Measurements from ENCODE around the gene CYB5R2. TPM values are rescaled to one million over a fixed set of nuclear protein-coding genes. Genes with fewer than 3 reads are reported as not detected.

The CYB5R2 gene
- 24.7 to 37.0 TPM (median 34.3 TPM) in 3 replicates for polyA plus RNA-seq
- 12.8 TPM for polyA plus RNA-seq (2011; ENCODE audit: low read depth)
- polyA plus RNA-seq (2011; cell fraction: cytosol; rRNA removed) = 20.8 and 23.9 TPM in 2 replicates
- polyA plus RNA-seq (2011; cell fraction: nucleus; rRNA removed) = 60.6 and 68.5 TPM in 2 replicates
- polyA plus RNA-seq (2012; ENCODE audit: low replicate concordance) = 33.2 and 59.8 TPM in 2 replicates
- 27.3 to 49.0 TPM (median 47.8 TPM) in 3 replicates for polyA minus RNA-seq
- polyA minus RNA-seq (2011; cell fraction: cytosol; rRNA and poly(A)+ RNA removed) = 17.1 TPM
- 12.7 and 17.5 TPM in 2 replicates for polyA minus RNA-seq (2011; cell fraction: nucleus; rRNA and poly(A)+ RNA removed)

DNA sequence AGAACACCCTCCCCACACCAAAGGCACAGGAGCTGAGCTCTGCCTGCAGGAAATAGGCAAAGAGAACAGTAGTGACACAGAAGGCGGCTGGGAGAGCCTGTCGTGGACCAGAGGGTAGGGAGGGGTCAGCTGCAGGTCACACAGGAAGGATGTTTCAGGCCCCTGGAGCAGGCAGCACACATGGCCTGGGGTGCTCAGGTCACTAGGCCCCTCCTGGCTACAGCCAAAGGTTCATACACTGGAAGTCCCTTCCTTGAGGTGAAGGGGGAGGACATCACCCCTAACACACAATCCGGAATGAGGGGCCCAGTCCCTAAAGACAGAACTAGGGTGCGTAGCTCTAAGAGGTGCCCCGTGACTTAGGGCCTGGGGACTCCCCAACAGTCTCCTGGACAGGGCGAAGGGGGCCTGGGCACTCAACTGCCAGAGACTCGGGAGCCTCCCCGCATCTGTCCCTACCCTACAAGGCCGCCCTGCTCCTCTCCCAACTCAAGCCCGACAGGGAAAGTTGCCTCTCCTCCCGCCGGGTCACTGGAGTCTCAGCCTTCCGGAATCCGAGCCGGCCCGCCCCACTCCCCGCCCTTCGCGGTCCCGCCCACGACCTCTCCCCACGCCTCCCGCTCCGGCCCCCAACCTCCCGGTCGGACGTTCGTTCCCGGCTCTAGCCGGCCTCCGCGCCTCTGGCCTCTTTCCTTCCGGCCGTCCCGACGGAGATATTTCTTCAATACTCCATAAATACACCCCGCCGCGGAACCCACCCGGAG is at the start of gene CYB5R2:
TSS of gene CYB5R2 (minus strand) at position 541 of the 764 bp plus-strand sequence. CDS start 675 bp downstream, outside the sequence.
- peaks cover 60% of the 10 kb centered on the region for H3K4me1 ChIP-seq (ENCODE audit: control insufficient read depth, extremely low read depth, insufficient read depth, low read length)

DNA sequence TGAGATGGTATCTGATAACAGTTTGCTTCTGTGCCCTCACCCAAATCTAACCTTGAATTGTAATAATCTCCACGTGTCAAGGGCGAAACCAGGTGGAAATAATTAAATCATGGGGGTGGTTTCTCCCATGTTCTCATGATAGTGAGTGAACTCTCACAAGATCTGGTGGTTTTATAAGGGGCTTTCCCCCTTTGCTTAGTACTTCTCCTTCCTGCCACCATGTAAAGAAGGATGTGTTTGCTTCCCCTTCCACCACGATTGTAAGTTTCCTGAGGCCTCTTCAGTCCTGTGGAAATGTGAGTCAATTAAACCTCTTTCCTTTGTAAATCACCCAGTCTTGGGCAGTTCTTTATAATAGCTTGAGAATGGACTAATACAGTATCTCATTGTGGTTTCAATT is 41.5 kb upstream of the CYB5R2 start:
- H3K9me3 ChIP-seq (ENCODE audit: control insufficient read depth, low read depth, low read length) = no peaks in the 10 kb centered on the region
- dilution Hi-C loops (cut with MboI; ENCODE audit: extremely low pct_ligation_motif_present, low sequenced_read_pairs) = no loop called here
- H3K27ac ChIP-seq (ENCODE audit: control insufficient read depth, insufficient read depth, low read length) = no peak overlapping the region
- H3K27me3 ChIP-seq (ENCODE audit: control insufficient read depth, extremely low read depth, insufficient read depth, low read length) = no peaks in the 10 kb centered on the region
- TF ChIP-seq, protein P1, sequence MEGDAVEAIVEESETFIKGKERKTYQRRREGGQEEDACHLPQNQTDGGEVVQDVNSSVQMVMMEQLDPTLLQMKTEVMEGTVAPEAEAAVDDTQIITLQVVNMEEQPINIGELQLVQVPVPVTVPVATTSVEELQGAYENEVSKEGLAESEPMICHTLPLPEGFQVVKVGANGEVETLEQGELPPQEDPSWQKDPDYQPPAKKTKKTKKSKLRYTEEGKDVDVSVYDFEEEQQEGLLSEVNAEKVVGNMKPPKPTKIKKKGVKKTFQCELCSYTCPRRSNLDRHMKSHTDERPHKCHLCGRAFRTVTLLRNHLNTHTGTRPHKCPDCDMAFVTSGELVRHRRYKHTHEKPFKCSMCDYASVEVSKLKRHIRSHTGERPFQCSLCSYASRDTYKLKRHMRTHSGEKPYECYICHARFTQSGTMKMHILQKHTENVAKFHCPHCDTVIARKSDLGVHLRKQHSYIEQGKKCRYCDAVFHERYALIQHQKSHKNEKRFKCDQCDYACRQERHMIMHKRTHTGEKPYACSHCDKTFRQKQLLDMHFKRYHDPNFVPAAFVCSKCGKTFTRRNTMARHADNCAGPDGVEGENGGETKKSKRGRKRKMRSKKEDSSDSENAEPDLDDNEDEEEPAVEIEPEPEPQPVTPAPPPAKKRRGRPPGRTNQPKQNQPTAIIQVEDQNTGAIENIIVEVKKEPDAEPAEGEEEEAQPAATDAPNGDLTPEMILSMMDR (optimal IDR thresholded peaks at IDR 0.05 in 1 of 3, IDR thresholded peaks at IDR 0.05 in 1 of 3, conservative IDR thresholded peaks at IDR 0.05 in 1 of 3; ENCODE audit: extremely low read depth in 1 of 3, insufficient read depth in 2 of 3, low read length in 3 of 3) = no peak
- TF ChIP-seq EZH2 (IDR thresholded peaks at IDR 0.05; ENCODE audit: low read length) = no peak
- no peak overlapping the region for H3K9ac ChIP-seq (ENCODE audit: control insufficient read depth, extremely low read depth, insufficient read depth, low read length)
- H3K4me3 ChIP-seq (ENCODE audit: control insufficient read depth in 2 of 3, extremely low read depth in 1 of 3, insufficient read depth in 2 of 3, low read depth in 1 of 3, low read length in 3 of 3) = no peak overlapping the region
- no peaks in the 10 kb centered on the region for H3K9me1 ChIP-seq (ENCODE audit: control insufficient read depth, extremely low read depth, insufficient read depth, low read length)
- H3K79me2 ChIP-seq (ENCODE audit: control insufficient read depth, insufficient read depth, low read length) = no peaks in the 10 kb centered on the region
- H4K20me1 ChIP-seq (ENCODE audit: control insufficient read depth, extremely low read depth, insufficient read depth, low read length) = no peaks in the 10 kb centered on the region
- FAIRE-seq = no peak
- H3K4me2 ChIP-seq (ENCODE audit: control insufficient read depth, extremely low read depth, insufficient read depth, low read depth, low read length) = no peak overlapping the region
- H3K36me3 ChIP-seq (ENCODE audit: control insufficient read depth in 2 of 2, extremely low read depth in 1 of 2, insufficient read depth in 2 of 2, low read length in 2 of 2) = no peaks in the 10 kb centered on the region
- no peak for DNase-seq (ENCODE audit: low read depth, low spot score)
- H2AFZ ChIP-seq (ENCODE audit: control insufficient read depth, low read length) = no peak overlapping the region
- no peaks in the 10 kb centered on the region for H3K4me1 ChIP-seq (ENCODE audit: control insufficient read depth, extremely low read depth, insufficient read depth, low read length)

More for the DNA sequence above, at the start of gene CYB5R2:
- dilution Hi-C loops (cut with MboI; ENCODE audit: extremely low pct_ligation_motif_present, low sequenced_read_pairs) = no loop called here
- H3K27me3 ChIP-seq (ENCODE audit: control insufficient read depth, extremely low read depth, insufficient read depth, low read length) = no peaks in the 10 kb centered on the region
- H2AFZ ChIP-seq (ENCODE audit: control insufficient read depth, low read length) = peak within 1 kb of the TSS; percentile 58
- TF ChIP-seq, protein P1 (optimal IDR thresholded peaks at IDR 0.05 in 1 of 3, IDR thresholded peaks at IDR 0.05 in 1 of 3, conservative IDR thresholded peaks at IDR 0.05 in 1 of 3; ENCODE audit: extremely low read depth in 1 of 3, insufficient read depth in 2 of 3, low read length in 3 of 3) = no peak
- no peak for TF ChIP-seq EZH2 (IDR thresholded peaks at IDR 0.05; ENCODE audit: low read length)
- FAIRE-seq (no peak), DNase-seq (ENCODE audit: low read depth, low spot score) (no peak)
- H3K27ac ChIP-seq (ENCODE audit: control insufficient read depth, insufficient read depth, low read length) = peak within 1 kb of the TSS; percentile 45
- no peaks in the 10 kb centered on the region for H3K9me3 ChIP-seq (ENCODE audit: control insufficient read depth, low read depth, low read length)
- no peaks in the 10 kb centered on the region for H3K9me1 ChIP-seq (ENCODE audit: control insufficient read depth, extremely low read depth, insufficient read depth, low read length)
- H3K4me3 ChIP-seq (ENCODE audit: control insufficient read depth in 2 of 3, extremely low read depth in 1 of 3, insufficient read depth in 2 of 3, low read depth in 1 of 3, low read length in 3 of 3) = peak within 1 kb of the TSS; percentile 34 to 56 (median 47)
- peak within 1 kb of the TSS; percentile 73 for H3K4me2 ChIP-seq (ENCODE audit: control insufficient read depth, extremely low read depth, insufficient read depth, low read depth, low read length)
- peak within 1 kb of the TSS; percentile 71 for H3K9ac ChIP-seq (ENCODE audit: control insufficient read depth, extremely low read depth, insufficient read depth, low read length)
- H3K36me3 ChIP-seq (ENCODE audit: control insufficient read depth in 2 of 2, extremely low read depth in 1 of 2, insufficient read depth in 2 of 2, low read length in 2 of 2) = no peaks in the 10 kb centered on the region
- H3K79me2 ChIP-seq (ENCODE audit: control insufficient read depth, insufficient read depth, low read length) = no peaks in the 10 kb centered on the region
- H4K20me1 ChIP-seq (ENCODE audit: control insufficient read depth, extremely low read depth, insufficient read depth, low read length) = no peaks in the 10 kb centered on the region
